Measurements from ENCODE around the gene ORMDL1. TPM values are rescaled to one million over a fixed set of nuclear protein-coding genes. Genes with fewer than 3 reads are reported as not detected.

ORMDL1 gene
- total and polyA plus RNA-seq, 2 donors (not counting 1 experiment from before 2014, with no cell fraction given) = 68.5 to 96.7 TPM

- Histone ChIP-seq H3K9me3 (ENCODE audit: control insufficient read depth, insufficient read depth, low read depth, low read length) (no peaks in the 10 kb centered on the region), H3K9ac (ENCODE audit: insufficient read depth, low read length) (no peak overlapping the region), H3K4me1 (ENCODE audit: control insufficient read depth, extremely low read depth, insufficient read depth, low read length) (peaks cover 7% of the 10 kb centered on the region), H2AFZ (ENCODE audit: low read length) (peak overlapping the region; percentile 16), H3K4me2 (ENCODE audit: extremely low read depth, insufficient read depth, low read length) (peak overlapping the region; percentile 76), H3K27me3 (ENCODE audit: control insufficient read depth, insufficient read depth, low read length) (no peaks in the 10 kb centered on the region), H4K20me1 (ENCODE audit: control insufficient read depth, extremely low read depth, insufficient read depth, low read length) (no peaks in the 10 kb centered on the region), H3K36me3 (ENCODE audit: control insufficient read depth, insufficient read depth, low read length) (peaks cover 2% of the 10 kb centered on the region), H3K79me2 (ENCODE audit: control insufficient read depth, insufficient read depth, low read length) (no peaks in the 10 kb centered on the region), H3K27ac (ENCODE audit: insufficient read depth, low read length) (no peak overlapping the region), H3K4me3 (replicated peaks in 1 of 4; ENCODE audit: control extremely low read depth in 1 of 4, insufficient read depth in 1 of 4, low read depth in 3 of 4, low read length in 4 of 4) (peak overlapping the region in 2 of 4 experiments; percentile 90 to 93)
- peak in 1 of 2 donors; percentile 38 for DNase-seq (ENCODE audit: low read depth in 2 of 2)
- TF ChIP-seq, protein P1, sequence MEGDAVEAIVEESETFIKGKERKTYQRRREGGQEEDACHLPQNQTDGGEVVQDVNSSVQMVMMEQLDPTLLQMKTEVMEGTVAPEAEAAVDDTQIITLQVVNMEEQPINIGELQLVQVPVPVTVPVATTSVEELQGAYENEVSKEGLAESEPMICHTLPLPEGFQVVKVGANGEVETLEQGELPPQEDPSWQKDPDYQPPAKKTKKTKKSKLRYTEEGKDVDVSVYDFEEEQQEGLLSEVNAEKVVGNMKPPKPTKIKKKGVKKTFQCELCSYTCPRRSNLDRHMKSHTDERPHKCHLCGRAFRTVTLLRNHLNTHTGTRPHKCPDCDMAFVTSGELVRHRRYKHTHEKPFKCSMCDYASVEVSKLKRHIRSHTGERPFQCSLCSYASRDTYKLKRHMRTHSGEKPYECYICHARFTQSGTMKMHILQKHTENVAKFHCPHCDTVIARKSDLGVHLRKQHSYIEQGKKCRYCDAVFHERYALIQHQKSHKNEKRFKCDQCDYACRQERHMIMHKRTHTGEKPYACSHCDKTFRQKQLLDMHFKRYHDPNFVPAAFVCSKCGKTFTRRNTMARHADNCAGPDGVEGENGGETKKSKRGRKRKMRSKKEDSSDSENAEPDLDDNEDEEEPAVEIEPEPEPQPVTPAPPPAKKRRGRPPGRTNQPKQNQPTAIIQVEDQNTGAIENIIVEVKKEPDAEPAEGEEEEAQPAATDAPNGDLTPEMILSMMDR (conservative IDR thresholded peaks at IDR 0.05 in 1 of 2, IDR thresholded peaks at IDR 0.05 in 1 of 2; ENCODE audit: low read depth in 1 of 2, low read length in 2 of 2) = peak in 1 of 2 donors; percentile 6
- no peak for TF ChIP-seq EZH2 (IDR thresholded peaks at IDR 0.05; ENCODE audit: low read length, missing control alignments)
These were observed 20.1 kb downstream of the ORMDL1 start for GRCh38 chr2:189763908-189764661.

GRCh38 chr2:189762551-189763298 lies 21.4 kb downstream of the ORMDL1 start, which contains the start of gene OSGEPL1:
Gene OSGEPL1, minus strand, starts transcription at chr2:189762792. Its CDS starts 1,152 bp downstream, at chr2:189761640.
- H3K27me3 ChIP-seq (ENCODE audit: control insufficient read depth, insufficient read depth, low read length) = no peaks in the 10 kb centered on the region
- peaks cover 7% of the 10 kb centered on the region for H3K4me1 ChIP-seq (ENCODE audit: control insufficient read depth, extremely low read depth, insufficient read depth, low read length)

More at GRCh38 chr2:189762551-189763298, 21.4 kb downstream of the ORMDL1 start, which contains the start of gene OSGEPL1:
- no peaks in the 10 kb centered on the region for H3K9me3 ChIP-seq (ENCODE audit: control insufficient read depth, insufficient read depth, low read depth, low read length)
- H4K20me1 ChIP-seq (ENCODE audit: control insufficient read depth, extremely low read depth, insufficient read depth, low read length) = no peaks in the 10 kb centered on the region
- H3K36me3 ChIP-seq (ENCODE audit: control insufficient read depth, insufficient read depth, low read length) = peaks cover 2% of the 10 kb centered on the region
- peak within 1 kb of the TSS; percentile 85 for H2AFZ ChIP-seq (ENCODE audit: low read length)
- peak within 1 kb of the TSS; percentile 94 for H3K4me2 ChIP-seq (ENCODE audit: extremely low read depth, insufficient read depth, low read length)
- DNase-seq (ENCODE audit: low read depth in 2 of 2) = peak; percentile 93 to 94
- H3K27ac ChIP-seq (ENCODE audit: insufficient read depth, low read length) = peak within 1 kb of the TSS; percentile 75
- peak within 1 kb of the TSS; percentile 80 to 93 (median 88) for H3K4me3 ChIP-seq (replicated peaks in 1 of 4; ENCODE audit: control extremely low read depth in 1 of 4, insufficient read depth in 1 of 4, low read depth in 3 of 4, low read length in 4 of 4)
- no peaks in the 10 kb centered on the region for H3K79me2 ChIP-seq (ENCODE audit: control insufficient read depth, insufficient read depth, low read length)
- no peak for TF ChIP-seq EZH2 (IDR thresholded peaks at IDR 0.05; ENCODE audit: low read length, missing control alignments)
- TF ChIP-seq, protein P1 (conservative IDR thresholded peaks at IDR 0.05 in 1 of 2, IDR thresholded peaks at IDR 0.05 in 1 of 2; ENCODE audit: low read depth in 1 of 2, low read length in 2 of 2) = peak; percentile 64 to 70
- H3K9ac ChIP-seq (ENCODE audit: insufficient read depth, low read length) = peak within 1 kb of the TSS; percentile 11
